ENCODE data around the gene HMG20A.
A peak's percentile ranks its signal among the peaks of the same experiment; 100 is the strongest.

HMG20A gene

GRCh38 chr15:77496715-77497109 lies 76.0 kb downstream of the HMG20A start:
- peak; percentile 33 to 61 (median 57) for DNase-seq (ENCODE audit: low read depth in 4 of 4, low spot score in 1 of 4)

DNA sequence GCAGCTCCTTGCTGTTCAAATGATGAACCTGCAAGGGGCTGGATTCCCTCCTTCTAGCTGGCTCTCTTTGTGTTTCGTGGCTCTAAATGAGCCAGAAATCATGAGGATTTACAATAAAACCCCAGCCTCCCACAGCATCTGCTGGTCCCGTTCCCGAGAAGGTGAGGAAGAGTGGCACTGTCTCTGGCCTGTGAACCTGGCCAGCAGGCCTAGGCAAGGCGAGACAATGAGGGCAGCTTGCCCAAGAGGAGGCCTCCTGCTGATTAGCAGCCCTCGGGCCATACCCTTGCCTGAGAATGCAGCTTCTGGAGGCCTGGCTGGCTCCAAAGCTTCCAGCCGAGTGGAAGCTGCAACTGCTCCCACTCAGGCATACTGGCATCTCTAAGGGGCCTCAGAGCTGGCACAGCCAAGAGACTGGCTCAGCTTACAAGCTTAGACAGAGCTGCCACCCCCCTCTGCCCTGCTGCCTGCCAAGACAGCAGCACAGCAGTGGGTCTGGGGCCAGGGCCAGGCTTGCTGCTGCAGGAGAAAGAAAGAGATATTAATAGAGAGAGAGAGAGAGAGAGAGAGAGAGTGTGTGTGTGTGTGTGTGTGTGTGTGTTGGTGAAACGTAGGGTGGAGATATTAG lies 76.5 kb downstream of the HMG20A start:
- DNase-seq (ENCODE audit: low read depth in 4 of 4, low spot score in 1 of 4), result no peak

GRCh38 chr15:77497942-77498361 lies 77.3 kb downstream of the HMG20A start:
- DNase-seq (ENCODE audit: low read depth in 4 of 4, low spot score in 1 of 4), result no peak

- DNase-seq (ENCODE audit: low read depth in 4 of 4, low spot score in 1 of 4), result no peak
Measured at GRCh38 chr15:77499087-77499760, 78.5 kb downstream of the HMG20A start.

DNA sequence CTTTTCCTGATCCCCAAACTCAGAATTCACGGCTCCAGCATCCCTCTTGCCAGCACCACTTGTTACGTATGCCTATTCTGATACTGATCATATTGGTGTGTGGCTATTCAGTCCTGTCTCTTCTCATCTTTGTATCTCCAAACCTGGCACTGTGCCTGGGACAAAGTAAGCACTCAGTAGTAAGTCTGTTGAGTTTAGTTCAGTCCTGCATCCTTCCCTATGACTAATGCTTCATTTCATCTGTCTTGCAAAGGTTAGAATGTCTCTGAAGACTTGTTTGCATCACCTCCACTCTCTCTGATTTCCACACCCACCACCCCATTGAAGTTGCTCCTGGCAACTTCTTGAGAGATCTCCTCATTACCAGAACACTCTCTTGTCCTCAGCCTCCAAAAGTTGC lies 80.3 kb downstream of the HMG20A start:
- no peak for DNase-seq (ENCODE audit: low read depth in 4 of 4, low spot score in 1 of 4)

DNA sequence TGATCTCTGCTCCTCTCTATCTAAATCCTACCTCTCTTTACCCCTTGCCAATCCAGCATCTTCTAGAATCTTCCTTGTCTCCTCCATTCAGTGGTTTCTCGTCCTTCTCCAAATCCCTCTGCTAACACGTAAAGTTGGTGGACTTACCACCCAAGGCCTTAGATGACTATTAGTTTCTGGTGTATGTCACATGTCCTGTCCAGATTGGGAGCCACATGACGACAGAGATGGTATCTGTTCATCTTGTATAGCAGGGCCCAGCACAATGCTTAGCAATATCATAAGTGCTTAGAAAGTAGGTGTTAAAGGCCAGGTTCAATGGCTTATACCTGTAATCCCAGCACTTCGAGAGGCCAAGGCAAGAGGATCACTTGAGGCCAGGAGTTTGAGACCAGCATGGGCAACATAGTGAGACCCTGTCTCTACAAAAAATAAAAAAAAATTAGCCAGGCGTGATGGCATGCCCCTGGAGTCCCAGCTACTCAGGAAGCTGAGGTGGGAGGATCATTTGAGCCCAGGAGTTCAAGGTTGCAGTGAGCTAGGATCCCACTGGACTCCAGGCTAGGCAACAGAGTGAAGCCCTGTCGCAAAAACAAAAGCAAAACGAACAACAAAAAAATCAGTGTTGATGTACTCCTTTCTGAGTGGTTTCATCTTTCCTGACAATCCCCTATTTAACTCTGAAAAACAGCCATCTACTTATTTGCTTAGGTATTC lies 81.8 kb downstream of the HMG20A start:
- DNase-seq (ENCODE audit: low read depth in 4 of 4, low spot score in 1 of 4), result no peak

DNA sequence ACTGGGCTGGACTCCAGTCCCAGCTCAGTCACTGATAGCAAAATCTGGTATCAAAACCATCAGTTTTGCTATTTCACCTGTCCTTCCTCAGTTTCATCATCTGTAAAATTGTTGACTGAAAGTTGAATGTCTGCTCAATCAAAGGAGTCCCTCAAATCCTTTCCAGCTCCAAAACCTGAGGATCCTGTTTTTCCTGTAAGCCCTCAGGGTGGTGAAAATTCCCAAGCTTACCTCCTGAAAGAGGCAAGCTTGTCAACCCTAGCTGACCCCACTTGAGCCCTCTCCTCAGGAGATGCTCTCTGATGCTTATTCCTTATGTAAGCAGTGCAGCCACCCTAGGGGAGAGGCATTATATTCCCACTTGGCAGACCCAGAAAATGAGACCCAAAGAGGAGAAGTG lies 82.6 kb downstream of the HMG20A start:
- DNase-seq (ENCODE audit: low read depth in 4 of 4, low spot score in 1 of 4), result no peak

GRCh38 chr15:77503764-77504163 lies 83.1 kb downstream of the HMG20A start:
- no peak for DNase-seq (ENCODE audit: low read depth in 4 of 4, low spot score in 1 of 4)

- no peak for DNase-seq (ENCODE audit: low read depth in 4 of 4, low spot score in 1 of 4)
Measured at GRCh38 chr15:77504306-77504705, 83.6 kb downstream of the HMG20A start.

GRCh38 chr15:77504871-77505270 lies 84.2 kb downstream of the HMG20A start:
- DNase-seq (ENCODE audit: low read depth in 4 of 4, low spot score in 1 of 4), result no peak

- no peak for DNase-seq (ENCODE audit: low read depth in 4 of 4, low spot score in 1 of 4)
Measured at GRCh38 chr15:77505556-77505955, 84.9 kb downstream of the HMG20A start.

DNA sequence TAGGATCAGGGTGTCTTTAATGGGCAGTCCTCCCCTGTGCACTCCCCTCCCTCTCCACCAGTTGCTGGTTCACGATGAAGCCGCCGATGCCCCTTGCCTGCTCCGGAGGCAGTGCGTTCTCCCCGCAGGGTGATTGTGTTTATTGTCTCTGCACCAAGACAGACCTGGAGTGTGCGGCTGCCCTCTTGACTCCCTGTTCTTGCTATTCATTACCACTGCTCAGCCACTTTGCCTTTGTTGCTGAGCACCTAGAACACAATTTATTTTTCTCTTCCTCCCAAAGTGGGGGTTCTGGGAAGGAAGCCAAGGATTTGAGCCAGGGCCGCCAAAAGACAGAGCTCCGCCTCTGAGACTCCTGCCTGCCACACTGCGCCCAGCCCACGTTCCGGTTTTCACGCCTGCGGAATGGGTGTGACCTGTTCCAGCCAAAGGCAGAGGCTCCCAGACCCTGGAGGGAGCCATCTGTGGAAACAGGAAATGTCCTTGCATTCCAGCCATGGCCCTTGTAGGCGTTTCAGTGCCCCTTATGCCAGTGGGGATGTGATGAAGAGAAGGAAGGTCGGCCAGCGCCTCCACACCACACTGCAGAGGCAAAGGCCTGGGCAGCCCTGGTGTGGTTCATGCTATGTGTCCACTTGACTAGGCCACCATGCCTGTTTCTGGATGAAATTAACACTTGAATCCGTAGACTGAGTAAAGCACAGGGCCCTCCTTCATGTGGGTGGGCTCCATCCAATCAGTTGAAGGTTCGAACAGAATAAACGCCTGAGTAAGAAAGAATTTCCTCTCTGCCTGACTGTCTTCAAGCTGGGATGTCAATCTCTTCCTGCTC lies 85.8 kb downstream of the HMG20A start:
- no peak for DNase-seq (ENCODE audit: low read depth in 4 of 4, low spot score in 1 of 4)

DNA sequence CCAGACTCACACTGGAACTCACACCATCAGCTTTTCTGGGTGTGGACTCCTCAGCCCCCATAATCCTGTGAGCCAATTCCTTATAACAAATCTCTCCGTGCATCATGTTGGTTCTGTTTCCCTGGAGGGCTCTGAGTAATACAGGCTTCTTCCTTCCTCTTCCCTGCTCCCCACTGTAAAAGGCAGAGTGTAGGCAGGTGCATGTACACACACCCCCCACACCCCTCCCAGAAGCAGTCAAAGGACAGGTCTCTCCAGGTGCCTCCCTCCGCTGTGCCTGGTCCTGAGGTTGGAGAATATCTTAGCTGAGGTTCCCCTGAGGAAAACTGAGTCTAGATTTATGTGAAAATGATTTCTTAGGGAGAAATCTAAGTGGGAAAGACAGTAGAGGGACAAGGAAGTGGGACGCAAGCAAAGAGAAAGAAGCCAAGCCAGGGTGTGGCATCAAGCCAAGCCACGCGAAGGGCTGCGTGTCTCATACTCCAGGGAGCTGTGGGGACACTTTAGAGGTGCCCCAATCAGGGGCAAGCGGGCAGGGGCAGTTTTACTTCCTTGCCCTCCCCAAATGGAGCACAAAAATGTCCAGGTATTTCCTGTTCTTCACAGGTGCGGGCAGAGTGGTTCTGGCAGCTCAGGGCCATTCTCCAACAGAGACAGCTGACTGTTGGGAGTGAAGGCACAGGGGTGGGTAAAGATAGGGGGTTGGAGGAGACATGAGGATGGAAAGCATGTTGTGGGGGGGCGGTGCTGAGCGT lies 86.6 kb downstream of the HMG20A start:
- DNase-seq (ENCODE audit: low read depth in 4 of 4, low spot score in 1 of 4), result no peak

- DNase-seq (ENCODE audit: low read depth in 4 of 4, low spot score in 1 of 4), result no peak
Measured at GRCh38 chr15:77507911-77508310, 87.2 kb downstream of the HMG20A start.

DNA sequence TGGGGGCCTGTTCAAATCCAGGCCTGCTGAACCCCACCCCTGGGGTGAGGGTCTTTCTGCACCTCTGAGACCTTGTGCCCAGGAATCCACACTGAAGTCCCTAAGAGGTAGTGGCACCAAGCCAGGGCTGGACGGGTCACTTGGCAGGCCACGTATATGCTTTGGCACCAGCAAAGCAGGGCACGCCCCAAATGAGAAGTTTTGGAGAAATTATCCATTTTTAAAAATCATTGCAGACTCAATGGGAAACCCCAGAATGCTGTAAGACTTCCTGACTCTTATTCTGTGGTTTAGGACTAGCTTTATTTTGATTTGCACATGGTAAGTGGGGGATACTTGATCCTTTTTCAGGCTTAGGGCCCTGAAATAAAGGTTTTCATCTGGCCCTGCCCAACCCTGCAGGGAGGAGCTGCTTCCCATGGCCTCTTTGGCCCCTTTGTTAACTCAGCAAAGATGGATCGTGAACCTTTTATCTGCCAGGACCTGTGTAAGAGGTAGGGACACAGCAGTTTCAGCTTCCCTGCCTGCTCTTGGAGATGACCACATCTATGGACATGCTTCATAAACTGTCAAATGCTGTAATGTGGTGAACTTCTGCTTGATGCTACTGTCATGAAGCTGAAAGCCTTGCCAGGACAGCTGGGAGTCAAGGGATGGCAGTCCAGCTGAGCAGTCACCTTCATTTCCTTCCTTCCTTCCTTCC lies 88.0 kb downstream of the HMG20A start:
- no peak for DNase-seq (ENCODE audit: low read depth in 4 of 4, low spot score in 1 of 4)

DNA sequence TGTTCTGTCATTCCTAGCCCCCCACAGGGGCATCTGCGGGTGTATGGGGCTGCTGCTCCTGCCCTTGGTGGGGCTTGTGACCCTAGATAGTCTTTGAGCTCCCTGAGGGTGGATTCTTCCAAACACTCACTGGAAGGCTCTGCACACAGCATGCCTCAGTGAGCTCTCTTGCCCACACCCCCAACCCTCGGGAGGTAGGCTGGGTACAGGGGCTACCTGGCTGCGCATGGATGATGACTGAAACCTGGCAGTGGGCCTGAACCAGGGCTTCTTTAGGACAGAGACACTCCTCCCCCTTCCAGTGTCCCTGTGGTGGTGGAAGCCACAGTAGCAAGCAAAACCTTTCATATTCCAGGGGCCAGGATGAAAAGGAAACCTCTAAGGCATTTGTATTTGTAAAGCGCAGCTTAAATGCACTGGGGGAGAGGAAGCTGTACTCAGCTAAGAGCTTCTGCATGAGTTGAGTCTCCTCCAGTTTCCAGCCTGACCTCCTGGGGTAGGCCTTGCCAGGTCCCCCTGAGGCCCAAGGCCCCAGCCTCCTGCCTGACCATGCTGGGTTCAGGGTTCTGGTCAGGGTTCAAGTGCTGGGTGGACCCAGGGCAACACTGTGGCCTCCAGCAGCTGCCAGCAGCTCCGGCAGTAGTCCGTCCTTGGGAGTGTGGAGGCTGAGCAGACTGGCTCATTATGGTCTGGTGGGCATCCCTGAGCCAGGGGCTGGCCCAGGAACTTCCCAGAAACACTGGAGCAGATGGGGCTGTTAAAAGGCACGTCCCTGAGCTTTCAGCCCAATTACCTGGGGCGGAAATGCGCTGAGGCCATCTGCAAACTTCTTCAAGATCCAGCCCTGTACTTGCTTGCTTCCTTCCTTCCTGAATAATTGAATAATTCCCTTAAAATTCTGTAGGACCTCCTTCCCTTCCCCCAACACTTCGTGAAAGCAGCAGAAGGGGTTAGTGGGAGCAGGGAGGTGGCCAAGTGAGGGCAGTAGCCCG lies 89.7 kb downstream of the HMG20A start:
- no peak for DNase-seq (ENCODE audit: low read depth in 4 of 4, low spot score in 1 of 4)

- no peak for DNase-seq (ENCODE audit: low read depth in 4 of 4, low spot score in 1 of 4)
Measured at GRCh38 chr15:77511869-77512268, 91.2 kb downstream of the HMG20A start.

DNA sequence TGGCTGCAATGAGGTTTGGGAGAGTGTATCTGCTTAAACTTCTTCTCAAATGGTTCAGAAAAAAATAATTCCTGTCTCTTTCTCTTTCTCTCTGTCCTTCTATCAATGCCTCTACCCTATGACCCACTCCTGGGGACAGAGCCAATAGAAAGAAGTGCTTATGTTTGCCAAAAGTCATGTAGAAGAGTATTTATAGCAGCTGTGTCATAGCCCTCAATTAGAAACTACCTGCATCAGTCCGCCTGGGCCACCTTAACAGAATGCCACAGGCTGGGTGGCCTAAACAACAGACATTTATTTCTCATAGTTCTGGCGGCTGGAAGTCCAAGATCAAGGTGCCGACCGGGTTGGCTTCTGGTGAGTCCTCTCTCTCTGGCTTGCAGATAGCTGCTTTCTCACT lies 92.5 kb downstream of the HMG20A start:
- DNase-seq (ENCODE audit: low read depth in 4 of 4, low spot score in 1 of 4), result no peak
